GM12878 (cell line): ENCODE data around the gene ICAM2. TPM values are rescaled to one million over a fixed set of nuclear protein-coding genes. Genes with fewer than 3 reads are reported as not detected.

Source experiments
- ATAC-seq: fragments of 200-7000 bp; cut with Tn5 transposase; 3 replicates; pipeline ENCODE4 v1.9.1; 2020; ENCODE audit warnings: mild to moderate bottlenecking, moderate library complexity
- BruUV-seq: library from RNA; stranded (reverse); fragments of 400-500 nt; replicated peaks from 2 replicates; lab custom pipeline; 2021; lab: Mats Ljungman, UMichigan
- CTCF ChIA-PET: fragments of 300-600 bp; sonication (Branson Sonifier 250); formaldehyde crosslinking; extraction: SDS; loops from one replicate; lab custom pipeline; 2021; ENCODE audit warnings: inconsistent platforms; lab: Yijun Ruan, JAX
- POLR2A ChIA-PET: fragments of 350-600 bp; formaldehyde crosslinking; extraction: SDS; loops from one replicate; lab custom pipeline; 2021; ENCODE audit warnings: inconsistent platforms; lab: Charles Lee
- RAD21 ChIA-PET: fragments of 300-600 bp; sonication (Branson Sonifier 250); formaldehyde crosslinking; loops from one replicate; lab custom pipeline; 2023; ENCODE audit warnings: antibody characterized with exemption; ENCODE audit not compliant: unreplicated experiment; lab: Charles Lee
- SMC1A ChIA-PET: fragments of 300-600 bp; sonication (Branson Sonifier 250); formaldehyde crosslinking; loops from one replicate; lab custom pipeline; 2023; ENCODE audit not compliant: unreplicated experiment, uncharacterized antibody; lab: Charles Lee
- DNase-seq: peaks from one replicate; pipeline ENCODE4 v3.0.0-alpha.2; 2011; ENCODE audit warnings: low read depth, low spot score
- FAIRE-seq: peaks from 3 replicates; lab custom pipeline; 2011; peaks lifted over from hg19 to GRCh38; lab: Jason Lieb, UNC
- H2AFZ ChIP-seq: 2 replicates; pipeline ENCODE4 v1.6.0; 2011; ENCODE audit warnings: low read depth, low read length, control low read depth; ENCODE audit not compliant: control insufficient read depth
- H3K27ac ChIP-seq: 2 replicates; pipeline ENCODE4 v1.5.1; 2011; ENCODE audit warnings: control low read depth; ENCODE audit not compliant: control insufficient read depth, insufficient read depth
- H3K27me3 ChIP-seq, 2 experiments: replicated peaks in 1 of 2; 2 replicates each; pipeline versions ENCODE4 v1.6.0 to v1.6.1; 2011; ENCODE audit warnings: low read length in 1 of 2; ENCODE audit not compliant: control insufficient read depth in 2 of 2, insufficient read depth in 2 of 2
- H3K36me3 ChIP-seq, 2 experiments: 2 replicates each; pipeline ENCODE4 v1.5.1; 2011; ENCODE audit warnings: low read length in 1 of 2; ENCODE audit not compliant: control insufficient read depth in 2 of 2, insufficient read depth in 2 of 2
- H3K4me1 ChIP-seq: 2 replicates; pipeline ENCODE4 v1.6.1; 2011; ENCODE audit warnings: mild to moderate bottlenecking, low read length, moderate library complexity, mixed read lengths; ENCODE audit not compliant: control insufficient read depth, insufficient read depth
- H3K4me2 ChIP-seq: 2 replicates; pipeline ENCODE4 v1.6.0; 2011; ENCODE audit warnings: control low read depth; ENCODE audit not compliant: control insufficient read depth, insufficient read depth
- H3K4me3 ChIP-seq: fragments of 200-600 bp; sonication (generic); 2 replicates; pipeline ENCODE4 v1.5.1; 2016
- H3K79me2 ChIP-seq: 2 replicates; pipeline ENCODE4 v1.6.0; 2011; ENCODE audit warnings: low read length; ENCODE audit not compliant: control insufficient read depth, insufficient read depth
- H3K9ac ChIP-seq: 2 replicates; pipeline ENCODE4 v1.8.0; 2011; ENCODE audit warnings: low read length, control low read depth, mixed read lengths; ENCODE audit not compliant: control insufficient read depth, insufficient read depth
- H3K9me3 ChIP-seq: replicated peaks from 3 replicates; pipeline ENCODE4 v1.5.1; 2011; ENCODE audit warnings: mild to moderate bottlenecking, low read length; ENCODE audit not compliant: control insufficient read depth, insufficient read depth
- H4K20me1 ChIP-seq: 2 replicates; pipeline ENCODE4 v1.6.0; 2011; ENCODE audit not compliant: control insufficient read depth, insufficient read depth
- GATAD2B ChIP-seq: fragments of 450-650 bp; conservative IDR thresholded peaks from 2 replicates; pipeline ENCODE4 v1.6.1; 2017; ENCODE audit warnings: low read depth, mild to moderate bottlenecking, moderate library complexity
- NFYB ChIP-seq: IDR thresholded peaks from 2 replicates; pipeline ENCODE4 v1.6.1; 2011; ENCODE audit warnings: low read depth, mild to moderate bottlenecking, low read length, improper control_type of control experiment, moderate library complexity; ENCODE audit not compliant: insufficient read depth
- NRF1 ChIP-seq: conservative IDR thresholded peaks from 2 replicates; pipeline ENCODE4 v1.6.1; 2011; ENCODE audit warnings: mild to moderate bottlenecking, low read depth, low read length, improper control_type of control experiment
- POU2F2 ChIP-seq: IDR thresholded peaks from 3 replicates; pipeline ENCODE4 v1.6.1; 2011; ENCODE audit warnings: low read depth, mild to moderate bottlenecking, low read length, borderline replicate concordance
- SIN3A ChIP-seq: IDR thresholded peaks from 2 replicates; pipeline ENCODE4 v1.6.1; 2012; ENCODE audit warnings: low read depth, low read length, improper control_type of control experiment
- SIX5 ChIP-seq: IDR thresholded peaks from 2 replicates; pipeline ENCODE4 v1.6.1; 2011; ENCODE audit warnings: mild to moderate bottlenecking, low read depth, low read length, moderate library complexity; ENCODE audit not compliant: severe bottlenecking
- SREBF1 ChIP-seq: IDR thresholded peaks from 2 replicates; pipeline ENCODE4 v1.6.1; 2012; ENCODE audit warnings: mild to moderate bottlenecking, low read length
- ZBED1 ChIP-seq: IDR thresholded peaks from 2 replicates; pipeline ENCODE4 v1.6.1; 2016; ENCODE audit warnings: borderline replicate concordance
- WGBS: methylation state at CpG from one replicate; pipeline ENCODE4 v1.1.6; 2016; ENCODE audit warnings: low lambda C conversion rate; ENCODE audit not compliant: insufficient replicate concordance, insufficient coverage; ENCODE audit errors: missing lambda C conversion rate; 5-methylcytosine and 5-hydroxymethylcytosine counted together
- in situ Hi-C: fragments of 300-500 bp; cut with MboI; formaldehyde crosslinking; loops from 9 replicates; pipeline ENCODE4 v1.14.3; 2018; ENCODE audit warnings: mixed read lengths
- intact Hi-C: fragments of 100-400 bp; cut with micrococcal nuclease; formaldehyde crosslinking; loops from one replicate; pipeline ENCODE4 v1.14.2; 2022; ENCODE audit not compliant: unreplicated experiment
- polyA plus RNA-seq, 11 experiments: library from polyadenylated mRNA; depleted of rRNA in 4 of 11; unstranded in 6 of 11; stranded (reverse) in 5 of 11; fragments of >200 nt; fragmentation: Nextera tagmentation in 4 of 11; fragmentation: Illumina TruSeq in 1 of 11; extraction: Ambion mirVana in 4 of 11; extraction: Trizol in 1 of 11; gene quantifications; 1 replicate in 1 of 11; 2 replicates in 10 of 11; pipeline versions ENCODE4 v1.2.1 to v1.2.3, GENCODE V29; 2011 to 2016; ENCODE audit warnings: inconsistent platforms in 2 of 11, missing spikeins in 2 of 11, low read depth in 1 of 11
- total RNA-seq, 4 experiments: library from RNA; depleted of rRNA in 3 of 4; stranded (reverse); fragments of >200 nt in 3 of 4; fragmentation: Illumina TruSeq in 1 of 4; extraction: Trizol in 1 of 4; gene quantifications; 2 replicates each; pipeline versions ENCODE4 v1.2.1 to v1.2.3, GENCODE V29; 2013 to 2021
- TF ChIP-seq, protein P1 (sequence below): IDR thresholded peaks from 2 replicates; pipeline ENCODE4 v1.6.1; 2012; ENCODE audit warnings: improper control_type of control experiment, low read depth, low read length; ENCODE audit not compliant: insufficient replicate concordance

ICAM2 gene
- total and polyA plus RNA-seq, 10 of the 15 experiments (the other 5 are each of a cell fraction or from before 2014, with no cell fraction given): 23.6 to 108 (median 58.1) TPM

DNA sequence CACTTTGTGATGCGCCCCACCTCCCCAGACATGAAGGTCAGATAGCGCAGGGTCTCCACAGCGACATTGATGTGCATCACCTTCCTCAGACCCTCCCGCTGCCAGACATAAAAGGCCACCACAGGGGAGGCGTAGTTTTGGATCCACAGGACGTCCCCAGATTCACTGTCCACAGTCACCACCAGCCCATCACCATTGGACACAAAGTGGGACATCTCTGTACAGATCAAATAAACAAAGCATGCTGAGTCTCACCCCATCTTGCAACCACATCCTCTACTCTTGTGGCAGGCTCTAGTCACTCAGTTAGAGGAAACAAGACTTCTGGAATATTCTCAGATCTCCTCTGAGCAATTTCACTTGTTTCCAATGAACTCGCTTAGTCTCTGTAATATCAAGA, 46.3 kb upstream of the ICAM2 start:
- BruUV-seq: no TSS peak
- Histone ChIP-seq H2AFZ (no peak overlapping the region), H3K9me3 (peaks cover 12% of the 10 kb centered on the region), H3K36me3 (peaks cover 12 to 34% of the 10 kb centered on the region in 2 experiments), H4K20me1 (no peaks in the 10 kb centered on the region), H3K9ac (no peak overlapping the region), H3K27me3 (no peaks in the 10 kb centered on the region), H3K4me2 (no peak overlapping the region), H3K79me2 (no peaks in the 10 kb centered on the region), H3K4me1 (peaks cover 18% of the 10 kb centered on the region), H3K4me3 (no peak overlapping the region), H3K27ac (no peak overlapping the region)
- FAIRE-seq (no peak), ATAC-seq (no peak), DNase-seq (no peak)
- ChIA-PET RAD21 (no interaction called here), SMC1A (interaction anchor here (10.0 kb wide), 1 partner anchor 65 kb away, joined by 151 read pairs; the partner anchor contains the start of gene ERN1), POLR2A (interaction anchor here (1.1 to 1.7 kb wide), 2 partner anchors 10 to 16 kb away, joined by 3 read pairs; no protein-coding TSS in a partner anchor), CTCF (interaction anchor here (1.4 to 8.9 kb wide), 5 partner anchors 14 to 163 kb away, joined by 3 to 140 read pairs (median 4); partner anchors contain the start of gene ERN1)
- WGBS: 87% methylated on average over 7 of the region's 7 CpGs
- intact Hi-C loops: no loop called here
- no peak for TF ChIP-seq POU2F2
- no peak for TF ChIP-seq SIX5
- no peak for TF ChIP-seq GATAD2B
- no peak for TF ChIP-seq NFYB
- TF ChIP-seq, protein P1, sequence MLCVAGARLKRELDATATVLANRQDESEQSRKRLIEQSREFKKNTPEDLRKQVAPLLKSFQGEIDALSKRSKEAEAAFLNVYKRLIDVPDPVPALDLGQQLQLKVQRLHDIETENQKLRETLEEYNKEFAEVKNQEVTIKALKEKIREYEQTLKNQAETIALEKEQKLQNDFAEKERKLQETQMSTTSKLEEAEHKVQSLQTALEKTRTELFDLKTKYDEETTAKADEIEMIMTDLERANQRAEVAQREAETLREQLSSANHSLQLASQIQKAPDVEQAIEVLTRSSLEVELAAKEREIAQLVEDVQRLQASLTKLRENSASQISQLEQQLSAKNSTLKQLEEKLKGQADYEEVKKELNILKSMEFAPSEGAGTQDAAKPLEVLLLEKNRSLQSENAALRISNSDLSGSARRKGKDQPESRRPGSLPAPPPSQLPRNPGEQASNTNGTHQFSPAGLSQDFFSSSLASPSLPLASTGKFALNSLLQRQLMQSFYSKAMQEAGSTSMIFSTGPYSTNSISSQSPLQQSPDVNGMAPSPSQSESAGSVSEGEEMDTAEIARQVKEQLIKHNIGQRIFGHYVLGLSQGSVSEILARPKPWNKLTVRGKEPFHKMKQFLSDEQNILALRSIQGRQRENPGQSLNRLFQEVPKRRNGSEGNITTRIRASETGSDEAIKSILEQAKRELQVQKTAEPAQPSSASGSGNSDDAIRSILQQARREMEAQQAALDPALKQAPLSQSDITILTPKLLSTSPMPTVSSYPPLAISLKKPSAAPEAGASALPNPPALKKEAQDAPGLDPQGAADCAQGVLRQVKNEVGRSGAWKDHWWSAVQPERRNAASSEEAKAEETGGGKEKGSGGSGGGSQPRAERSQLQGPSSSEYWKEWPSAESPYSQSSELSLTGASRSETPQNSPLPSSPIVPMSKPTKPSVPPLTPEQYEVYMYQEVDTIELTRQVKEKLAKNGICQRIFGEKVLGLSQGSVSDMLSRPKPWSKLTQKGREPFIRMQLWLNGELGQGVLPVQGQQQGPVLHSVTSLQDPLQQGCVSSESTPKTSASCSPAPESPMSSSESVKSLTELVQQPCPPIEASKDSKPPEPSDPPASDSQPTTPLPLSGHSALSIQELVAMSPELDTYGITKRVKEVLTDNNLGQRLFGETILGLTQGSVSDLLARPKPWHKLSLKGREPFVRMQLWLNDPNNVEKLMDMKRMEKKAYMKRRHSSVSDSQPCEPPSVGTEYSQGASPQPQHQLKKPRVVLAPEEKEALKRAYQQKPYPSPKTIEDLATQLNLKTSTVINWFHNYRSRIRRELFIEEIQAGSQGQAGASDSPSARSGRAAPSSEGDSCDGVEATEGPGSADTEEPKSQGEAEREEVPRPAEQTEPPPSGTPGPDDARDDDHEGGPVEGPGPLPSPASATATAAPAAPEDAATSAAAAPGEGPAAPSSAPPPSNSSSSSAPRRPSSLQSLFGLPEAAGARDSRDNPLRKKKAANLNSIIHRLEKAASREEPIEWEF: no peak
- TF ChIP-seq NRF1: no peak
- no peak for TF ChIP-seq SREBF1
- TF ChIP-seq ZBED1: no peak
- no peak for TF ChIP-seq SIN3A
- in situ Hi-C loops: no loop called here
